H1 (cell line): ENCODE measurements around the gene PDE1C. TPM values are rescaled to one million over a fixed set of nuclear protein-coding genes. Genes with fewer than 3 reads are reported as not detected.

ENCODE experiments used
- CTCF ChIA-PET: fragments of 300-600 bp; sonication (Branson Sonifier 250); formaldehyde crosslinking; loops from one replicate; lab custom pipeline; 2021; ENCODE audit not compliant: partially characterized antibody; lab: Charles Lee
- POLR2A ChIA-PET: fragments of 300-600 bp; sonication (Branson Sonifier 250); formaldehyde crosslinking; loops from one replicate; lab custom pipeline; 2021; ENCODE audit warnings: inconsistent platforms; ENCODE audit not compliant: partially characterized antibody; lab: Charles Lee
- DNase-seq, 2 experiments: peaks; one replicate each; pipeline versions ENCODE4 v3.0.0 to v3.0.0-alpha.2; 2010 to 2022; ENCODE audit warnings: low spot score in 2 of 2, low read depth in 1 of 2, mixed read lengths in 1 of 2
- FAIRE-seq: peaks from 2 replicates; lab custom pipeline; 2011; peaks lifted over from hg19 to GRCh38; lab: Jason Lieb, UNC
- H2AFZ ChIP-seq: 2 replicates; pipeline ENCODE4 v1.8.1; 2012; ENCODE audit warnings: low read length, inconsistent platforms
- H2AK5ac ChIP-seq: 2 replicates; pipeline ENCODE4 v1.6.1; 2013; ENCODE audit warnings: low read depth, low read length
- H2BK120ac ChIP-seq: replicated peaks from 2 replicates; pipeline ENCODE3; 2013; ENCODE audit warnings: low read depth, low read length, inconsistent platforms
- H2BK12ac ChIP-seq: 2 replicates; pipeline ENCODE4 v1.6.1; 2013; ENCODE audit warnings: low read depth, low read length
- H2BK15ac ChIP-seq: 2 replicates; pipeline ENCODE4 v1.6.1; 2013; ENCODE audit warnings: low read length
- H2BK20ac ChIP-seq: 2 replicates; pipeline ENCODE4 v1.6.1; 2013; ENCODE audit warnings: low read length
- H2BK5ac ChIP-seq: 2 replicates; pipeline ENCODE4 v1.6.1; 2013; ENCODE audit warnings: low read depth, low read length
- H3K14ac ChIP-seq: 2 replicates; pipeline ENCODE4 v1.6.1; 2013; ENCODE audit warnings: inconsistent platforms; ENCODE audit not compliant: insufficient read length
- H3K18ac ChIP-seq: 2 replicates; pipeline ENCODE4 v1.6.1; 2013; ENCODE audit warnings: low read length; ENCODE audit errors: extremely low read depth
- H3K23ac ChIP-seq: 2 replicates; pipeline ENCODE4 v1.6.1; 2013; ENCODE audit warnings: inconsistent platforms; ENCODE audit not compliant: insufficient read length
- H3K23me2 ChIP-seq: 2 replicates; pipeline ENCODE4 v1.6.1; 2013; ENCODE audit warnings: low read depth, low read length
- H3K27ac ChIP-seq: 2 replicates; pipeline ENCODE4 v1.6.1; 2011; ENCODE audit warnings: low read depth, low read length, inconsistent platforms
- H3K27me3 ChIP-seq, 4 experiments: replicated peaks in 1 of 4; 1 replicate in 1 of 4; 2 replicates in 3 of 4; pipeline versions ENCODE4 v1.6.1 to v1.8.1; 2011 to 2013; ENCODE audit warnings: low read length in 3 of 4, mild to moderate bottlenecking in 3 of 4, inconsistent platforms in 2 of 4, mixed read lengths in 2 of 4, moderate library complexity in 1 of 4; ENCODE audit not compliant: control insufficient read depth in 3 of 4, insufficient read depth in 3 of 4; ENCODE audit errors: extremely low read depth in 1 of 4
- H3K36me3 ChIP-seq, 4 experiments: 2 replicates each; pipeline versions ENCODE4 v1.6.1 to v1.8.1; 2011 to 2013; ENCODE audit warnings: mild to moderate bottlenecking in 4 of 4, low read length in 3 of 4, moderate library complexity in 2 of 4, control low read depth in 1 of 4, inconsistent platforms in 1 of 4; ENCODE audit not compliant: insufficient read depth in 4 of 4, control insufficient read depth in 2 of 4
- H3K4ac ChIP-seq: replicated peaks from 2 replicates; pipeline ENCODE3; 2013; ENCODE audit warnings: low read length, low read depth, mixed read lengths, inconsistent platforms; ENCODE audit not compliant: insufficient read length
- H3K4me1 ChIP-seq, 4 experiments: replicated peaks in 1 of 4; 1 replicate in 1 of 4; 2 replicates in 3 of 4; pipeline versions ENCODE4 v1.6.1 to v1.8.1; 2011 to 2013; ENCODE audit warnings: low read length in 3 of 4, inconsistent platforms in 2 of 4, mixed read lengths in 1 of 4; ENCODE audit not compliant: insufficient read depth in 4 of 4, control insufficient read depth in 3 of 4
- H3K4me2 ChIP-seq, 2 experiments: 2 replicates each; pipeline versions ENCODE4 v1.6.1 to v1.8.1; 2011 to 2013; ENCODE audit warnings: low read depth in 2 of 2, low read length in 2 of 2, control low read depth in 1 of 2, inconsistent platforms in 1 of 2, mild to moderate bottlenecking in 1 of 2; ENCODE audit not compliant: insufficient read depth in 1 of 2
- H3K4me3 ChIP-seq, 4 experiments: fragments of 200-600, 300-600 bp in 1 of 4; sonication (generic), shearing (Covaris generic), sonication (Bioruptor Twin) in 1 of 4; 2 replicates each; pipeline versions ENCODE4 v1.5.1 to v1.8.1; 2011 to 2016; ENCODE audit warnings: low read length in 4 of 4, low read depth in 3 of 4, control low read depth in 2 of 4, inconsistent platforms in 2 of 4, mild to moderate bottlenecking in 2 of 4, mixed read lengths in 1 of 4, moderate library complexity in 1 of 4; ENCODE audit not compliant: insufficient read depth in 2 of 4; ENCODE audit errors: extremely low read depth in 1 of 4
- H3K56ac ChIP-seq: replicated peaks from 2 replicates; pipeline ENCODE3; 2013; ENCODE audit warnings: low read depth, mild to moderate bottlenecking, mixed read lengths, low read length, inconsistent platforms; ENCODE audit not compliant: insufficient read length
- H3K79me1 ChIP-seq: 2 replicates; pipeline ENCODE4 v1.6.1; 2013; ENCODE audit warnings: low read depth, low read length, control low read depth
- H3K79me2 ChIP-seq, 2 experiments: 2 replicates each; pipeline versions ENCODE4 v1.6.1 to v1.8.1; 2012 to 2013; ENCODE audit warnings: low read length in 2 of 2, mild to moderate bottlenecking in 2 of 2, inconsistent platforms in 1 of 2; ENCODE audit not compliant: insufficient read depth in 2 of 2, control insufficient read depth in 1 of 2
- H3K9ac ChIP-seq, 4 experiments: replicated peaks in 1 of 4; 1 replicate in 1 of 4; 2 replicates in 3 of 4; pipeline versions ENCODE4 v1.6.1 to v1.8.1; 2011 to 2013; ENCODE audit warnings: low read depth in 3 of 4, low read length in 3 of 4, control low read depth in 2 of 4, mild to moderate bottlenecking in 2 of 4, moderate library complexity in 2 of 4, inconsistent platforms in 1 of 4; ENCODE audit errors: extremely low read depth in 1 of 4
- H3K9me3 ChIP-seq, 2 experiments: 2 replicates each; pipeline versions ENCODE4 v1.6.1 to v1.8.1; 2012 to 2013; ENCODE audit warnings: mild to moderate bottlenecking in 2 of 2, moderate library complexity in 2 of 2, control low read depth in 1 of 2, inconsistent platforms in 1 of 2, low read depth in 1 of 2, low read length in 1 of 2, mixed read lengths in 1 of 2; ENCODE audit not compliant: insufficient read depth in 2 of 2
- H4K20me1 ChIP-seq, 2 experiments: replicated peaks in 1 of 2; 2 replicates each; pipeline versions ENCODE3 to v1.8.1; 2011 to 2013; ENCODE audit warnings: inconsistent platforms in 2 of 2, low read length in 2 of 2, mild to moderate bottlenecking in 1 of 2; ENCODE audit not compliant: insufficient read depth in 2 of 2, control insufficient read depth in 1 of 2
- H4K5ac ChIP-seq: 2 replicates; pipeline ENCODE4 v1.6.1; 2013; ENCODE audit warnings: low read length, low read depth, mixed read lengths, inconsistent platforms; ENCODE audit not compliant: insufficient read length
- H4K8ac ChIP-seq: 2 replicates; pipeline ENCODE4 v1.8.0; 2013; ENCODE audit warnings: mild to moderate bottlenecking, moderate library complexity, low read length, inconsistent platforms; ENCODE audit not compliant: insufficient read depth; ENCODE audit errors: extremely low read depth
- H4K91ac ChIP-seq: replicated peaks from 2 replicates; pipeline ENCODE3; 2013; ENCODE audit warnings: low read length, mixed read lengths, inconsistent platforms; ENCODE audit not compliant: insufficient read length
- RBBP5 ChIP-seq: IDR thresholded peaks from 2 replicates; pipeline ENCODE4 v1.7.1; 2012; ENCODE audit warnings: low read depth, mild to moderate bottlenecking, inconsistent platforms, low read length, moderate library complexity, borderline replicate concordance
- SP1 ChIP-seq: IDR thresholded peaks from 2 replicates; pipeline ENCODE4 v1.6.1; 2011; ENCODE audit warnings: low read depth, low read length
- WGBS, 2 experiments: shearing (Covaris generic) in 1 of 2; methylation state at CpG; one replicate each; pipeline versions ENCODE4 v1.1.6 to v1.1.7; 2013 to 2015; ENCODE audit warnings: low lambda C conversion rate in 2 of 2, mixed read lengths in 2 of 2, inconsistent platforms in 1 of 2, low coverage in 1 of 2, missing lambda C conversion rate in 1 of 2; ENCODE audit not compliant: insufficient replicate concordance in 2 of 2, insufficient coverage in 1 of 2, insufficient read length in 1 of 2; ENCODE audit errors: extremely low coverage in 1 of 2, missing lambda C conversion rate in 1 of 2; 5-methylcytosine and 5-hydroxymethylcytosine counted together
- polyA plus RNA-seq, 7 experiments: library from polyadenylated mRNA; depleted of rRNA in 3 of 7; stranded (reverse) in 5 of 7; unstranded in 2 of 7; fragments of >200 nt in 5 of 7; fragments of 200-250 nt in 2 of 7; gene quantifications; 1 replicate in 5 of 7; 2 replicates in 1 of 7; 4 replicates in 1 of 7; pipeline versions ENCODE4 v1.2.1 to v1.2.3, GENCODE V29; 2011 to 2013; ENCODE audit warnings: missing spikeins in 2 of 7, mixed read lengths in 2 of 7
- total RNA-seq: library from RNA; stranded (reverse); fragmentation: NEBNext Ultra II Directional; extraction: Animal tissue kit (Norgen Biotek cat#: 25700); gene quantifications from 2 replicates; pipeline ENCODE4 v1.2.1, GENCODE V29; 2021

The PDE1C gene
- total and polyA plus RNA-seq, 2 of the 8 experiments (the other 6 are each of a cell fraction or from before 2014, with no cell fraction given) = 0.11 to 1.1 TPM

- H3K27ac ChIP-seq = no peak overlapping the region
- no peak overlapping the region for H3K23ac ChIP-seq
- H3K27me3 ChIP-seq = peaks cover 0 to 6% (median 1%) of the 10 kb centered on the region in 4 experiments; a peak in 4 of 7 replicates
- 91% methylated on average over 4 of the region's 4 CpGs; no CpG with 5 or more reads in 1 of the 2 experiments for WGBS, 2 experiments
- H3K79me2 ChIP-seq = no peaks in the 10 kb centered on the region
- DNase-seq (no peak), FAIRE-seq (no peak)
- no peaks in the 10 kb centered on the region; the same call in 1 of the 2 replicates for H3K23me2 ChIP-seq
- no peak overlapping the region for H3K4me3 ChIP-seq
- no peak overlapping the region for H4K5ac ChIP-seq
- H3K9ac ChIP-seq = no peak overlapping the region
- H2AK5ac ChIP-seq = no peak overlapping the region
- no peak overlapping the region for H2AFZ ChIP-seq
- H4K8ac ChIP-seq = no peak overlapping the region
- H3K9me3 ChIP-seq = peaks cover 0 to under 1% of the 10 kb centered on the region in 2 experiments; a peak in 1 of 4 replicates
- H3K56ac ChIP-seq = no peak overlapping the region
- no peaks in the 10 kb centered on the region for H4K20me1 ChIP-seq
- no peak overlapping the region for H3K18ac ChIP-seq
- H2BK12ac ChIP-seq = no peak overlapping the region
- no peaks in the 10 kb centered on the region for H3K79me1 ChIP-seq
- no peaks in the 10 kb centered on the region for H3K4me1 ChIP-seq
- no peak overlapping the region for H2BK20ac ChIP-seq
- H3K14ac ChIP-seq = no peak overlapping the region
- no peak overlapping the region for H3K4me2 ChIP-seq
- H2BK120ac ChIP-seq = no peak overlapping the region
- no peak overlapping the region for H2BK15ac ChIP-seq
- CTCF ChIA-PET = interaction anchor here (0.7 to 2.5 kb wide), 5 partner anchors 13 to 463 kb away, joined by 3 to 19 read pairs (median 4); no protein-coding TSS in a partner anchor
- H4K91ac ChIP-seq = no peak overlapping the region
- no peak overlapping the region for H2BK5ac ChIP-seq
- no peaks in the 10 kb centered on the region for H3K36me3 ChIP-seq
- H3K4ac ChIP-seq = no peak overlapping the region
- POLR2A ChIA-PET = no interaction called here
- TF ChIP-seq RBBP5 (no peak), SP1 (no peak)
Measured at GRCh38 chr7:31741852-31742251, 328.4 kb downstream of the PDE1C start.
